H1 (cell line): ENCODE measurements around the gene FKBP1B. TPM values are rescaled to one million over a fixed set of nuclear protein-coding genes. Genes with fewer than 3 reads are reported as not detected.
A peak's percentile ranks its signal among the peaks of the same experiment; 100 is the strongest.

Experiments
- BACH1 ChIP-seq: IDR thresholded peaks from 2 replicates; pipeline ENCODE4 v1.6.1; 2012; ENCODE audit warnings: low read length, improper control_type of control experiment
- CBX5 ChIP-seq: fragments of 300-800, 300-1000 bp; sonication (generic); IDR thresholded peaks from 2 replicates; pipeline ENCODE4 v1.7.1; 2016; ENCODE audit warnings: antibody characterized with exemption, low read length, low read depth
- CHD7 ChIP-seq: fragments of 300-600 bp; sonication (generic); IDR thresholded peaks from 2 replicates; pipeline ENCODE4 v1.7.1; 2012; ENCODE audit warnings: low read length, moderate library complexity, mild to moderate bottlenecking, inconsistent platforms; ENCODE audit not compliant: insufficient replicate concordance
- CTBP2 ChIP-seq: IDR thresholded peaks from 2 replicates; pipeline ENCODE4 v1.7.0; 2011; ENCODE audit warnings: borderline replicate concordance, mild to moderate bottlenecking, moderate library complexity, mixed read lengths, low read length; ENCODE audit not compliant: insufficient read depth, insufficient read length
- NRF1 ChIP-seq: IDR thresholded peaks from 2 replicates; pipeline ENCODE4 v1.6.1; 2011; ENCODE audit warnings: mild to moderate bottlenecking, low read depth, low read length, improper control_type of control experiment
- POLR2A ChIP-seq, 2 experiments: IDR thresholded peaks; 1 replicate in 1 of 2; 2 replicates in 1 of 2; pipeline ENCODE4 v1.6.1; 2011; ENCODE audit warnings: low read depth in 2 of 2, low read length in 2 of 2, mild to moderate bottlenecking in 2 of 2; ENCODE audit errors: control extremely low read depth in 1 of 2
- RXRA ChIP-seq: IDR thresholded peaks from 2 replicates; pipeline ENCODE4 v1.6.1; 2011; ENCODE audit warnings: low read depth, mild to moderate bottlenecking, low read length, moderate library complexity; ENCODE audit not compliant: insufficient read depth
- SP2 ChIP-seq: IDR thresholded peaks from 2 replicates; pipeline ENCODE4 v1.6.1; 2012; ENCODE audit warnings: mild to moderate bottlenecking, low read length, inconsistent platforms
- SP4 ChIP-seq: IDR thresholded peaks from 2 replicates; pipeline ENCODE4 v1.6.1; 2012; ENCODE audit warnings: low read length, inconsistent platforms
- TBP ChIP-seq: IDR thresholded peaks from 2 replicates; pipeline ENCODE4 v1.6.1; 2011; ENCODE audit warnings: low read depth, low read length, improper control_type of control experiment
- TCF12 ChIP-seq: IDR thresholded peaks from 2 replicates; pipeline ENCODE4 v1.6.1; 2011; ENCODE audit warnings: low read depth, mild to moderate bottlenecking, low read length
- polyA plus RNA-seq, 7 experiments: library from polyadenylated mRNA; depleted of rRNA in 3 of 7; stranded (reverse) in 5 of 7; unstranded in 2 of 7; fragments of >200 nt in 5 of 7; fragments of 200-250 nt in 2 of 7; gene quantifications; 1 replicate in 5 of 7; 2 replicates in 1 of 7; 4 replicates in 1 of 7; pipeline versions ENCODE4 v1.2.1 to v1.2.3, GENCODE V29; 2011 to 2013; ENCODE audit warnings: missing spikeins in 2 of 7, mixed read lengths in 2 of 7
- total RNA-seq: library from RNA; stranded (reverse); fragmentation: NEBNext Ultra II Directional; extraction: Animal tissue kit (Norgen Biotek cat#: 25700); gene quantifications from 2 replicates; pipeline ENCODE4 v1.2.1, GENCODE V29; 2021

The FKBP1B gene
- total and polyA plus RNA-seq, 2 of the 8 experiments (the other 6 are each of a cell fraction or from before 2014, with no cell fraction given), result 50.8 to 151 TPM

DNA sequence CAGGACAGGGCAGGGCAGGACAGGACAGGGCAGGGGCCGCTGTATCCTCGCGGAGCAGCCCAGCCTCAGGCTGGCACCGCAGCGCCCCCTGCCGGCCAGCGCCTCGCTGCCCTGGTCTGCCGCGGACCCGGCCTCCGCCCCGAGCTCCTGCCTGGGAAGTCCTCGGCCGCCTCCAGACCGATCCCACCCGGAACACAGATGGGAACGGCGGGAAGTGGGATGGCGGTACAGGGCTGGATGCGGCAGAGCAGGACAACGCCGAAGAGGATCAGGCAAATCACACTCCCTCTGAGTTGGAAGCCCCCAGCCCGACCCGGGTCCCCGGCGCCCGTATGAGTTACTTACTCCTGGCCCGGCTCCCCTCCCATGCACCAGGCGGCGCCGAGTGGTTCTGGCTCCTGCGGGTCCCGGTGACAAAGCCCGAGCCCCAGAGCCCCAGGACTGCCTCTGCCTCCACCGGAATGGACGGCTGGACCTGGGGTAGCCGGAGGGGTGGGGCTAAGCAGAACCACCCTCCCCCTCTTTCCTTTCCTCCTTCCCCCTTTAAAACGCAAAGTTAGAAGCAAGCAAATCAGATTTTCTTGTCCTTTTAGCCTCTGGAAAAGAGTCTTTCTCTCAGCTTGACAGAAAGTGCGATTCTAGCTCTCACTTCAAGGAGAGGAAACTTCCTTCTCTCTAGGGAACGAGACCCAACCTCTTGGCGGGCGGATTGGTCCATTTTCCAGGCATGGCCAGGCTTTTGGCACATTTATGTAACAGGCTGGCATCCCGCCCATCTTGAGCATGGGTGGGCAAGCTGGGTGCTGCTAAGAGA, 35.1 kb downstream of the FKBP1B start, which contains the start of gene TP53I3 (continued):
- TF ChIP-seq CHD7 (no peak), SP2 (no peak), RXRA (no peak), CTBP2 (peak; percentile 75), TCF12 (no peak), POLR2A (IDR thresholded peaks at IDR 0.05; ENCODE audit: control extremely low read depth in 1 of 2, low read depth in 2 of 2, low read length in 2 of 2) (peak; percentile 90 to 92), BACH1 (no peak), SP4 (no peak), CBX5 (no peak), NRF1 (no peak), TBP (peak; percentile 83; the same call in 1 of the 2 replicates)
